Uterus (tissue), 4 donors: ENCODE data around the gene SNX27. TPM values are rescaled to one million over a fixed set of nuclear protein-coding genes. Genes with fewer than 3 reads are reported as not detected.

ENCODE experiments used
- DNase-seq, 2 donors: peaks; one replicate each; pipeline ENCODE4 v3.0.0-alpha.2; 2019 to 2020
- H3K27ac ChIP-seq, 2 donors: fragments of 200-600 bp; sonication (generic); 1 replicate in 1 of 2; 2 replicates in 1 of 2; pipeline ENCODE4 v1.5.1; 2016 to 2018
- H3K27me3 ChIP-seq, 2 donors: fragments of 200-600 bp; sonication (generic); one replicate each; pipeline ENCODE4 v1.5.1; 2018 to 2019; ENCODE audit warnings: control low read depth in 1 of 2
- H3K36me3 ChIP-seq, 2 donors: fragments of 200-600 bp; sonication (generic); one replicate each; pipeline ENCODE4 v1.5.1; 2019; ENCODE audit warnings: control low read depth in 1 of 2
- H3K4me1 ChIP-seq, 2 donors: fragments of 200-600 bp; sonication (generic); one replicate each; pipeline ENCODE4 v1.5.1; 2018 to 2019; ENCODE audit warnings: control low read depth in 1 of 2
- H3K4me3 ChIP-seq, 2 donors: fragments of 200-600 bp; sonication (generic); 1 replicate in 1 of 2; 2 replicates in 1 of 2; pipeline ENCODE4 v1.5.1; 2018 to 2019; ENCODE audit warnings: mild to moderate bottlenecking in 1 of 2
- H3K9me3 ChIP-seq, 2 donors: fragments of 200-600 bp; sonication (generic); one replicate each; pipeline ENCODE4 v1.5.1; 2019; ENCODE audit warnings: control low read depth in 1 of 2
- POLR2A ChIP-seq, 2 donors: fragments of 450-650 bp; IDR thresholded peaks; one replicate each; pipeline ENCODE4 v1.6.1; 2016; ENCODE audit warnings: antibody characterized with exemption in 2 of 2, mild to moderate bottlenecking in 1 of 2, moderate library complexity in 1 of 2
- intact Hi-C: fragments of 100-400 bp; cut with DNase I; formaldehyde crosslinking; loops from one replicate; pipeline ENCODE4 v1.15.1; 2023; ENCODE audit warnings: low total_unique reads
- total RNA-seq, 4 donors: library from RNA; depleted of rRNA in 3 of 4; stranded (reverse); fragments of >200 nt in 3 of 4; gene quantifications; one replicate each; pipeline versions ENCODE4 v1.1.0 to v1.2.4, GENCODE V29; 2014 to 2023
- TF ChIP-seq, protein P1 (sequence below), 4 experiments: fragments of 200-600 bp in 2 of 4; fragments of 450-650 bp in 2 of 4; sonication (generic) in 2 of 4; IDR thresholded peaks; one replicate each; pipeline ENCODE4 v1.5.1; 2016 to 2019; ENCODE audit warnings: antibody characterized with exemption in 4 of 4, mild to moderate bottlenecking in 2 of 4, moderate library complexity in 1 of 4
- donor health status: DM: yes; HTN: yes; CAD: no.

Gene SNX27
- total RNA-seq, 4 donors from 2014 or later, result 22.3 to 52.7 (median 42.4) TPM

DNA sequence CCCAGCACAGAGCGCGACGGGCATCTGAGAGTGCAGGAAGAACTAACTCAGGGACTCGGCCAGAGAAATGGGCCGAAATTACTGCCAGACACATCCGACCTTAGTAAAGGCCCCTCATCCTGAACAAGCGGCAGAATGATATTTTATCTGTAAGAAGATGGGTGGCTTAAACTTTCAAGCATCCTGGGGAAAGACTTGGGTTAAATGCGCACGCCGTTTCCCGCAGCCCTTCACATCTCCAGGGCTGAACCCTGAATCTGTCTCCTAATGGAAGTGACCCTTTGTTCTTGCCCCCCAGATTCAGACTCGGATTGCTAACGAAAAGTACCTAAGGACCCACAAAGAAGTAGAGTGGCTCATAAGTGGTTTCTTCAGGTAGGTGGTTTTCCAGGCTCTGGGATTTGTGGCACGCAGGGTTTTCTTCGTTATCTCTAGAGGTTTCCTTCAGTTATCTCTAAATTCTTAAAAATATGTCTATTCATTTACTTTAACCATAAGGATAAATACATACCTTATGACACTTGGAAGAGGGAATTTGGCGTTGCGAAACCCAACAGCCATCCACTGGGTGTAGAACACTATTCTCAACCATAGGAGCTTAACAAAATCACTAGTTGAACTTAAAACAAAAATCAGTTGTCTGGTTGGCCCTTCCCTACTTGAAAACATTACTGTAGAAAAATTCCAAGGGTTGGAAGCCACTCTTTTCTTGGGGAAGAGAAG lies 110.1 kb downstream of the SNX27 start:
- peak overlapping the region; percentile 75 to 87 for H3K27ac ChIP-seq

DNA sequence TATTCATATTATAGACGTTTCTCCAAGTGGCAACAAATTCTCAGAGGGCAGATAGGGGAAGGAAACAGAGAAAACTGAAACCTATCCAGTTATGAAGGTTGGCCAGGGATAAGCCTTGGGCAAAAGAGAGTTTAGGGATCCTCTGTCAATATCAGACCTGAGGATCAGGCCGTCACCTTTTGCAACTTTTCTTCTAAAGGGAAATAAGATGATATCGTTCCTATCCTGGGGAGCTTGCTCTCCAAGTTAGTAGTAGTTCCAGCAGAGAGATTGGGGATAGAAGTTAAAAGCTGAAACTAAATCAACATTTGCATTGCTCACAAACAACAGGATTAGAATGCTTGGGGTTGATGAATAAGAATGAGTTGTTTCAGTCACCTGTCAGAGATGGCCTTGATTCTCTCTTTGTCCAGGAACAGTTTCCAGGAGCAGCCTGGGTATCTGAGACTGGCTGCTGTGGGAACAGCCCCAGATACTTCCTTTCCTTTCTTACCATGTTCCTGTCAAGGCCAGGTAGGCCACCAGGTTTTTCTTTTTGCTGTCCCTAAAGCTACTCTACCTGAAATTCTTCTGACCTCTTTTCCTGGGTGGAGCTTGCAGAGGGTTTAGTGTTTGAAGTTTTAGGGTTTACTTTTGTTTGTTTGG lies 112.0 kb downstream of the SNX27 start:
- Histone ChIP-seq H3K4me3 (no peak overlapping the region), H3K27me3 (no peaks in the 10 kb centered on the region), H3K27ac (no peak overlapping the region), H3K9me3 (no peaks in the 10 kb centered on the region), H3K4me1 (no peaks in the 10 kb centered on the region), H3K36me3 (no peaks in the 10 kb centered on the region)
- TF ChIP-seq, protein P1, sequence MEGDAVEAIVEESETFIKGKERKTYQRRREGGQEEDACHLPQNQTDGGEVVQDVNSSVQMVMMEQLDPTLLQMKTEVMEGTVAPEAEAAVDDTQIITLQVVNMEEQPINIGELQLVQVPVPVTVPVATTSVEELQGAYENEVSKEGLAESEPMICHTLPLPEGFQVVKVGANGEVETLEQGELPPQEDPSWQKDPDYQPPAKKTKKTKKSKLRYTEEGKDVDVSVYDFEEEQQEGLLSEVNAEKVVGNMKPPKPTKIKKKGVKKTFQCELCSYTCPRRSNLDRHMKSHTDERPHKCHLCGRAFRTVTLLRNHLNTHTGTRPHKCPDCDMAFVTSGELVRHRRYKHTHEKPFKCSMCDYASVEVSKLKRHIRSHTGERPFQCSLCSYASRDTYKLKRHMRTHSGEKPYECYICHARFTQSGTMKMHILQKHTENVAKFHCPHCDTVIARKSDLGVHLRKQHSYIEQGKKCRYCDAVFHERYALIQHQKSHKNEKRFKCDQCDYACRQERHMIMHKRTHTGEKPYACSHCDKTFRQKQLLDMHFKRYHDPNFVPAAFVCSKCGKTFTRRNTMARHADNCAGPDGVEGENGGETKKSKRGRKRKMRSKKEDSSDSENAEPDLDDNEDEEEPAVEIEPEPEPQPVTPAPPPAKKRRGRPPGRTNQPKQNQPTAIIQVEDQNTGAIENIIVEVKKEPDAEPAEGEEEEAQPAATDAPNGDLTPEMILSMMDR (IDR thresholded peaks at IDR 0.05), result no peak
- TF ChIP-seq POLR2A (IDR thresholded peaks at IDR 0.05), result no peak
- intact Hi-C loops, result no loop called here
- DNase-seq, result no peak

More for the DNA sequence above, 110.1 kb downstream of the SNX27 start:
- TF ChIP-seq POLR2A (IDR thresholded peaks at IDR 0.05), result no peak
- TF ChIP-seq, protein P1 (IDR thresholded peaks at IDR 0.05), result no peak
- intact Hi-C loops, result no loop called here
- Histone ChIP-seq H3K4me3 (peak overlapping the region; percentile 33 to 45), H3K9me3 (no peaks in the 10 kb centered on the region), H3K36me3 (no peaks in the 10 kb centered on the region), H3K4me1 (no peaks in the 10 kb centered on the region), H3K27me3 (no peaks in the 10 kb centered on the region)
- DNase-seq, result no peak

DNA sequence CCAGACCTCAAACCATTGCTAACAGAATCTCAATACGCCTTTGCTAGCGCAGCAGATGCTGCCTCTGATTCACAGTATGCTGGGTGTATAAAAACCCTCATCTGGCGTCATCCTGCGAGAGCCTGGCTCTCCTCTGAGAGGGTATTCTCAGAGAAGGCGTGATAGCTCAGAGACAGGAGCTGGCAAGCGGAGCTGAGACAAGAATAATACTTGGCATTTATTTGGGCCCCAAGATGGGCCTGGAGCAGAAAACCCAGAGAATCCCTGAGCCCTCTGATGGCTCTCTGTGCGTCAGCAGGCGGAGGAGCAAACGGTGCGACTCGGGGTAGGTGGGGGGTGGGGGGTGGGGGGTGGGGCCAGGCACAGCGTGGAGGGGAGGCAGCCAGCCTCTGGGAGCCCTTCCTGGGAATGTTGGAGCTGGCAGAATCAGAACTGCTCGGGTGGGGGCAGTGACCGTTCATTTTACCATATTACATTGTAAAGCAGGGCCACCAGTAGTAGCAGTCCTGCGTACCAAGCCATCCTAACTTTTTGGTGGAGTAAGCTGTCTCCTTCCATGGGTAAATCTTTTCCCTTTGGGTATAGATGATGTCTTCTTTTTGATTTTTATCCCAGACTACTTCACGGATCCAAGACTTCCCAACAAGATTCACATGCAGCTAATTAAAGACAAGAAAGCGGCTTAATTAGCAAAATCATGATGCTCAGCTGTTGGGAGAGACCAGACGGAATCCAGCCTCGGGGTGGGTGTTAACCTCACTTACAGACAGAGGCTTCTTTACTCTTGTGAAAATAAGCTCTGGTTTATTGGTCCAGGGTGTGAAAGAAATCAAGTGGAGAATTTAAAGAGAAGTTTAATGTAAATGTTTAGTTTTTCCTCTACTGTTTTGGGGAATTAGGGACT lies 116.6 kb downstream of the SNX27 start:
- Histone ChIP-seq H3K27ac (peak overlapping the region; percentile 7 to 48), H3K36me3 (no peaks in the 10 kb centered on the region), H3K9me3 (no peaks in the 10 kb centered on the region), H3K4me3 (no peak overlapping the region), H3K27me3 (no peaks in the 10 kb centered on the region), H3K4me1 (no peaks in the 10 kb centered on the region)
- intact Hi-C loops, result no loop called here
- peak; percentile 30 to 43 for DNase-seq
- no peak for TF ChIP-seq POLR2A (IDR thresholded peaks at IDR 0.05)
- TF ChIP-seq, protein P1 (IDR thresholded peaks at IDR 0.05), result no peak

DNA sequence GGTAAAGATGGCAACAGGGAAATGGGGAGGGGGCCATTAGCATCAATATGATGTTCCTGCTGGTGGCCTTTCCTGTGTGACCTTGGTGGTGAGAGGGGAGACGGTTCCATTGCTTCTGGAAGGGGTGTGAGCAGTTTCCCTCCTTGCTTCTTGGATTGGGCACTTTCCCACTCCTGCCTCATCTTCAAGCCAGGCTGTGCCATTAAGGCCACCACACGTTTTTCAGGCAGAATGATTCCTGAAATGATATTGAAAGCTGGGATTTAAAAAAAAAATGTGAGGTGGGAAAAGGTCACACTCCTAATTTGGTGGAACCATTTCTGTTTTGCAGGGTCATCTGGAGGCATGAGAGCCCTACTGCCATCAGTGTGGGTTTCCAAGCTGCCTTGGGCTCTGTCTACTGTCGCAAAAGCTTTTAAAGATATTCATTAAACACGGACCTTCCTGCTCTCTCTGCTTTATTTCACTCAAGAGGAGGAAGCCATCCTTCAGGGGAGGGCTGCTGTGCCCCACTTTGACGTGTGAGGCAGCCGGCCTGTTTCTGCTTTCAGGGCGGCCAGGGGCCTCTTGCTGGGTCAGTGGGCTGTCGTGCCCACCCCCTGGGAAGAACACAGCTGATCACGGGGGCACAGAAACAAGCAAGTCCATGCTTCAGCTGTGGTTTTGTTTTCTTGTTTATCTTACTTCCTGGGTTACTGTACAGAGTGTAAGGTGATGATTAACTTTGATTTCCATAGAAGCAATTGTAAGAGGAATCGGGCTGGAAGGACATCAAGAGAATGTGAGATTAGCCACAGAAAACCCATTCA lies 117.5 kb downstream of the SNX27 start:
- no peak overlapping the region for H3K27ac ChIP-seq
- H3K4me3 ChIP-seq, result no peak overlapping the region
- H3K27me3 ChIP-seq, result no peaks in the 10 kb centered on the region
- TF ChIP-seq, protein P1 (IDR thresholded peaks at IDR 0.05), result no peak
- TF ChIP-seq POLR2A (IDR thresholded peaks at IDR 0.05), result no peak
- H3K36me3 ChIP-seq, result no peaks in the 10 kb centered on the region
- H3K4me1 ChIP-seq, result no peaks in the 10 kb centered on the region
- intact Hi-C loops, result no loop called here
- no peak for DNase-seq
- H3K9me3 ChIP-seq, result no peaks in the 10 kb centered on the region
